HG03103 (cell line): ENCODE results near the gene SLC22A12.

Experiments
- ATAC-seq: cut with Tn5 transposase; IDR thresholded peaks from one replicate; pipeline ENCODE4 v1.9.1; 2021; ENCODE audit warnings: low read depth; ENCODE audit not compliant: unreplicated experiment

The SLC22A12 gene

DNA sequence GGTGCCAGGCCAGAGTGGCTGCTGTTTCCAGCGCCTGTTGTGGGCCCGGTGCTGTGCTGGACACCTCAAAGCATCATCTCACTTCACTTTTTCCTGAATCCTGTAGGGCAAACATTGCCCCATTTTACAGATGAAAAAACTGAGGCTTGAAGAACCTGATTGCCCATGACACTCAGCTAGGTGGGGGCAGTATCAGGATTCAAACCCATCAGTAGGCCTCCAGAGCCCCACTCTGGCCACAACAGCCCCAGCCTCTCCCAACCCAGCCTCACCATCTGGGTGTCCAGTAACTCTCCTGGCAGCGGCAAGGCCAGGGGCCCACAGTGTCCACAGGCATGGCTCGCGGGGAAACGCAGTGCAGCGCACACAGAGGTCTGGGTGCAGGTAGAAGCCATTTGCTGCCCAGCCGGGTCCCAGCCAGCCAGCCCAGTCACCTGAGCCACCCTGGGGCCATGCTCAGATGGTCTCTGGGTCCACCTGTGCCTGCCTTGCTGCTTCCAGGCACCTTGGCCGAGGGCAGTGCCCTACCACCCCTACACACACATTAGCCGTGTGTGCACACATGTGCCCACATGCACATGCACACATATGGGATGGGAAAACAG lies 11.5 kb downstream of the SLC22A12 start:
- no peak for ATAC-seq

DNA sequence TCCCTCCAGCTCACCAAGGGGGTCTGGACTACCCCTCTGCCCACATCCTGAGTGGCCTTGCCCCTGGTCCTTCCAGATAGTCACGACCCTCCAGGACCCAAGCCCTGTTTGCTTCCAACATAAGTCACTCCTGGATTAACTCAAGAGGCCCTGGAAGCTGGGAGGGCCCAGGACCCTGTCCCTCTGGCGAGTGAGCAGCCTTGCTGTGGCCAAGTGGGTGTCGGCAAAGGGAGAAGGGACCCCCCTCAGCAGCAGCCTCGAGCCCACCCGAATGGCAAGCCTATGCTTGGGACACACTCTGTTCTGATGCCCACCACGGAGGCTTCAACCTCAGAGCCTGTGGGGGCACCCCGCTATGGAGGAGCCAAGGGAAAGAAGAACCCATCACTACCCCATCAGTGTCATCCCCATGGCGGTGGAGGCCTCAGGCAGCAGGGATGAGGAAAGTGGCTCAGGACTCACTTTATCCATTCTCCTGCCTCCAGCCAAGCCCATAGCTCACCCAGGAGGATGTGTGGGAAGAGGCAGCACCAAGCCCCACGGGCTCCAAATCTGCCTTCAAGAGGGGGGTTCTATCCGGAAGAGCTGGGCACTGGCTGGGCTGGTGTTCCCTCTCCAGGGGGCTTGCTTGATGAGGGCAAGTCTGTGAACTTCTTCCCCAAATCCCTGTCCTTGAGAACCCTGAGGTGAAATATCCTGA lies 12.5 kb downstream of the SLC22A12 start:
- ATAC-seq, result no peak

DNA sequence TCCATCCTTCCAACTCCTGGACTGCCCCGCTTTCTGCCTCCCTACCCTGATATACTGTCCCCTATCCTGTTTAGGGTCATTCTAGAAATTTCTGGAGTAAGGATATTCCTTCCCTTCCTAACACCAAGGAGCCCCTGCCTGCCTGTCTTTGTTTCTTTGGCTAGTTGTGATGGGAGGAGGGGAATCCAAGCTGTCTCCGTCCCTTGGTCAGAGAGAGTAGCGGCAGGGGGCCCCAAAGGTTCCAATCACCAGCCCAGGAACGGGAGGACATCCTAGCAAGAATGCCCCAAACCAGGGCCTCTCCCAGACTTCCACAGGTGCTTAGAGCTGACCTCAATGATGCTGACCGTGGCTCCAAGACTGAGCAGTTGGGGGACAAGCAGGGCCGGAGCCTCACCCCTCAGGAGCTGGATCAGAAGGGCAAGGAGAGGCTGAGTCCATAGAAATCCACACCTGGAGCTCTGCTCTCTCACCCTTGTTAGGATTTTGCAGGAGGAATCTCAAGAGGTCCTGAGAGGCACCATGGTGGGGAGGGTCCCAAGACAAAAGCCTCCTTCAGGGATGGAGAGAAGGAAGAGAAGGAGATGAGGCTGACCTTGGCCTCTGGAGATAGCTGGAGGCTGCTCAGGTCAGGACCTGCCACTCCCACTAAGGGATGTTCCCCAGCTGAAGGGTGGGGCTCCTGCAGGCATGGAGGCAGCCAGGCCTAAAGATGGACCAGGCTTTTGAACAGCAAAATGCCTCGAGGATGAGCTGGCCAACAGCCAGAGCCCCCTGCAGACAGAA lies 13.6 kb downstream of the SLC22A12 start:
- no peak for ATAC-seq

DNA sequence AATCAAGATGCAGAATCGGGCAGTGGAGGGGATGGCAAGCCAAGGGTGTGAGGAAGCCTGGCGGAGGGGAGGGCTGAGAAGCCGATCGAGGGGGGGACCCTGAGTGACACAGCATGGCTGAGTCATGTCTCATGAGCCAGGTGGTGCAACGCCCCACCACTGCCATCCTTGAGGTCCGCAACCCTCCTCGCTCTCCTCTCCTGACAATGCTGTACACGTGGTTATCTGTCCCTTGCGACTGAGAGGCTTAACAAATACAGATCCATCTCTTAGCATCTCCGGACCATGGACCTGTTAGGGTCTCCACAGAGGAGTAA lies 14.2 kb downstream of the SLC22A12 start:
- no peak for ATAC-seq

DNA sequence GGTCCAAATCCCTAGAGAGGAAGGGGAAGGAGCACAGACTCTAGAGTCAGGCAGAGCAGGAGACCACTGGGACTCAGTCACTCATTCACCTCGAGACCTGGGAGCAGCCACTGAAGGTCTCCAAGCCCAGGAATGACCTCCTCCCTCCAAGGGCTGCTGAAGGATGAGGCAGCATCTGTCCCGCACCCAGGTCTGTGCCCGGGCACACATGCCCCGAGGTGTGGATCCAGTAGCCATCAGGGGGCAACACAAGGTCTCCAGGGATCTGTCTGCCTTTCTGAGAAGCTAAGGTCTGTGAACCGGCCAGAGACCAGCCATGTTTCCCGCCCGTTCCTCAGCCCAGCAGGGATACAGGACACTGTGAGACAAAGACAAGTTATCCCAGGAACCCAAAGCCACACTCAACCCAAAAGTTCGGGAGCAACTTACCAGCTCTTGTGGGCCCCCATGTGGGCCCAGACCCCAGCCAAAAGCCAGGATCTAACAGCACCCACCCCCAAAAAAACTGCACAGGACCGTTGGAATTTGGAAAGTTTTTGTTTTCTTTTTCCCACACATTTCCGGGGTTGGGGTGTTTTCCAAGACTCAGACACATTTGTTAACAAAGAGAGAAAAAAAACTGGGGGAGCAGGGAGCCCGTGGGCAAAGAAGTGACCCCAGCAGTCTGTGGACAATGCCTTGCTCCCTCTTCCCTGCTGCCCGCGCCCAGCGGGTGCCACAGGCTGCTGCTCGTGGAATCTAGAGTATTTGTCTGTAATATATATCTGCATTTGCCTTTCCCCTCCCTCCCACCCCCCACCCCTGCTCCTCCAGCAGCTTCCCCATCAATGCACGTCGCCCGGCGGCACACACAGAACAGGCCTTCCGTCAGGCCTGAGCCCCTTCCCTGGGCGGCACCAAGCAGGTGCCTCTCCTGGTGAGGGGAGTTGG lies 14.9 kb downstream of the SLC22A12 start:
- ATAC-seq, result no peak

DNA sequence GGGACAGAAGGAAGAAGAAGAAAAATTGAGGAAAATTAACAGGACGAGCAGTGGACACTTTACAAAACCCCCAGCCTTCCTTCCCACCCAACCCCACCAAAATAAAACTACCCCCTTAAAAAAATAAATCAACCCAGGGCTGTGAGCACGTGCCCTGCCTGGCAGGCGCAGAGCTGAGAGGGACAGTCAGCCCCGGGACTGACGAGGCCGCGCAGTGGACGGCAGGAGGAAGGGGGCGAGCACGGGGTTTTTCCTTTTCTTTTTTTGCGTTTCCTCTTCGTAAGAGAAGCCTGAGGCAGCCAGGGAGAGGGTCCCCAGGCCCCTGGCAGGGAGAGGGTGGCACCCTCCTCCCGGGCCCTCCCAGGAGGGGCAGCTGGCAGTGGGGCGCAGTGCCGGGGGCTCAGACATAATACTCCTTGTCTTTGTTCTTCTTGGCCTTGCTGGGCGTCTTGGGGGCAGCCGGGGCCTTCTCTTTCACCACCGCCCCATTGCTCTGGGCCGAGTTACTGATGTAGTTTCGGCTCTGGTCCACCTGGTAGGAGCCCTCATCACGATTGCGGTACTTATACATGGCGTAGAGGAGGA lies 15.9 kb downstream of the SLC22A12 start:
- ATAC-seq, result no peak

DNA sequence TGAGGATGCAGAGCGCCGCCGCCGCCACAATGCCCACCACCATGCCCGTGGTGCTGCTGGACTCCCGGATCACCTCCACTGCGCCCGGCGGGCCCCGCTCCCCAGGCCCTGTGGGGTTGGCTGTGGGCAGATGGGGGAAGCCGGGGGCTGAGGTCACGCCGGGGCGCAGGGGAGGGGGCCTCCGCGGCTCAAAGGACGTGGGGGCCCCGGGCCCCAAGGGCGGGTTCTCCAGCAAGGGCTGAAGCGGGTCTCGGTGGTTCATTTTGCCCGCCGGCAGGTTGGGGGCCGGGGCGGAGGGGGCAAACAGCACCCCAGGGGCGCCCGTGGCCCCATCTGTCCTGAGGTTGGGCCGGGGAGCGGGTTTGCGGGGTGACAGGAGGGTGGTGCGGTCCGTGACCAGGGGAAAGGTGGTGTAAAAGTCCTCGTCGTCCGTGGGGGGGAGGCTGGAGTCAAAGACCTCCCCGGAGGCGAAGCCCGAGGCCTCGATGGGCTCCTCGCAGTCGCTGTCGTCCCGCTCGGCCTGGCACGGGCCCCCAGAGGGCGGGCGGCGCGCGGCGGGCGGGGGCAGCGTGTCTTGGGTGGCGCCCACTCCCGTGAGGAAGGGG lies 16.5 kb downstream of the SLC22A12 start:
- no peak for ATAC-seq

DNA sequence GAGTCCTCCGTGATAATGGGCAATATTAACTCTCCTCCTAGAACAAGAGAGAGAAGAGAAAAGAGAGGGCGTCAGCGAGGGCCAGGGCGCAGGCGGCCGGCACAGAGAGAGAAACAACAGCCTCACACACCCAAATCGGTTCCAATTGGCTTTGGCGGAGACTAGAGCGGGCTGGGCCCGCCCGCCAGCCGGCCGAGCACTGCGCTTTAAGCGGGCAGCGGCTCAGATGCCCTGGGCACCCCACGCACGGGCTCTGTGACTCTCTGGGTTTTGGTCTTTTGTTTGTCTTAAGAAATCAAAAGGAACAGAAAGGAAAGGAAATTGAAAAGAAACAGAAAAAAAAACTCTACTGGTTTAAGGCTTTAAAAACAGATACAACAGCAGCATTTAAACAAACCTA lies 17.0 kb downstream of the SLC22A12 start:
- no peak for ATAC-seq

DNA sequence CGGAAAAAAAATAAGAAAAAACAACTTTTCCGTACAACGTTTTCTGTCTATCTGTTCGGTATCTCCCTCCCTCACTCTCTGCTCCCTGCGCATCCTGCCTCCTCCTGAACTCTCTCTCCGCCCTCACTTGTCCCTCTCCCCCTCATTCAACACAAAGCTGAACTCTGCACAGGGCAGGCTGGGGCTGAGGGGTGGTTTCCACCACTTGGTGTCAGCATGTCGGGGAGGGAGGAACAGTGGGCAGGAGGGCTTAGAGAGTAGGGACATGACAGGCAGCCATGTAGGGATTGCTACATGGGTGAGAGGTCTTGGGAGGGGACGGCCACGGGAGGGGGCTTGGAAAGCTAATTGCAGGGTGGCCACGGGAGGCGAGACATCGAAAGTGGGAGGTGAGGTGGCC lies 17.6 kb downstream of the SLC22A12 start:
- no peak for ATAC-seq

DNA sequence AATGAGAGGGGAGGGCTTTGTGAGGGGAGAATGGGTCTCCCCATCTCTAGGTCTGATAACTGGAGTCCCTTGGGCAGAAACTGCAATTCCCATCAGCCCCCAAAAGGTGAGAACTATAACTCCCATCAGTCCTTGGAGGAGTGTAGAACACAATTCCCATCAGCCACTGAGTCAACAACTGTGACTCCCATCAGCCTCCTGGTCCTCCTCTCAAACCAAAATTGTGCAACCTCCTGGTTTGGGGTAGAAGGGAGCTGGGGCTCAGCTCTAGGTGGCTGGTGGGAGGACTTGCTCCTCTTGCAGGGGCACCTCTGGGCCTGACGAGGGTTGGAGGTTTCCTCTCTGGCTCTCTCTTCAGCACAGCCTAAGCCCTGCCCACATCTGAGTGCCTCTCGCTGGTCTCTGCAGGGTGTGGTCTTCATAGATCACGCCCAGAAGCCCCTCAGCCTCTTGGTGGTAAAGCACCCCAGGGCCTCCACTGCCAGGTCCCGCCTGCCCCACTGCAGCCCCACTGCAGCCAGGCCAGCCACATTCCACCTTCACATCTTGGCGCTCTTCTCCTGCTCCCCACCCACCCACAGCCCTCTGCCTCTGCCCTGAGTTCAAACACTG lies 18.5 kb downstream of the SLC22A12 start:
- ATAC-seq, result no peak

DNA sequence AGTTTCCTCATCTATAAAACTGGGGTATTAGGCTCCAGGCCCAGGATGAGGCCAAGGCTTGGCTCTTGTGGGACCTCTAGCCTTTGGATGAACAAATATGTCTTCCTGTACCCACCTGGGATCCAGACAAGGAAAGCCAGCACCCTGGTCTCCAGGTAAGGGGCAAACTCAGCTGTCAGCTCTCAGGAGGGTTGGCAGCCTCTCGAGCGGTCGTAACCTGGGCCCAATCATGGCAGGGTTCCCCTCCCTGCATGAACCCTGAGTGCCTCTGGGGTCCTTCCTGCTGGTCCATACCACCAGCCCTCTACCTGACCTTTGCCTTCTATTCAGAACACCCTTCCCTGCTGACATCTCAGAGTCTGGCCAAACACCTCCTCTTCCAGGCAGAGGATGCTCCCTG lies 19.6 kb downstream of the SLC22A12 start:
- no peak for ATAC-seq

DNA sequence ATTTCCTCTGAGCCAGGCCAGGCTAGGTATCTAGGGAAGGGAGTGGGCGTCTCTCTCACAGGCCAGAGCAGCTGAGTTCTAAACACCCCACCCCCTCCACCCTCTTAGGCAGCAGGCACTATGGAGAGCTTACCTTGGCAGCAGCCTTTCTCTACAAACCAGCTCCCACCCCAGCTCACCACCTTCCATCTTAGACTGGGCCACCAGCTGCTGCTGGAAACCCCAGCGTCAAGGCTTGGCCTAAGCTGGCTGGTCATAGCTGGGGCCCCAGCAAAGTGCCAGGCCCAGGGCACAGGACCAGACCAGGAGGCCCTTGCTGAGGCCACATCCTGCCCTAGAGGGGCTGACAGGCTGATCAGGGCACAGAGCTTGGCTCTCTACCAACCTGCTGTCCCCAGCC lies 20.2 kb downstream of the SLC22A12 start:
- no peak for ATAC-seq

DNA sequence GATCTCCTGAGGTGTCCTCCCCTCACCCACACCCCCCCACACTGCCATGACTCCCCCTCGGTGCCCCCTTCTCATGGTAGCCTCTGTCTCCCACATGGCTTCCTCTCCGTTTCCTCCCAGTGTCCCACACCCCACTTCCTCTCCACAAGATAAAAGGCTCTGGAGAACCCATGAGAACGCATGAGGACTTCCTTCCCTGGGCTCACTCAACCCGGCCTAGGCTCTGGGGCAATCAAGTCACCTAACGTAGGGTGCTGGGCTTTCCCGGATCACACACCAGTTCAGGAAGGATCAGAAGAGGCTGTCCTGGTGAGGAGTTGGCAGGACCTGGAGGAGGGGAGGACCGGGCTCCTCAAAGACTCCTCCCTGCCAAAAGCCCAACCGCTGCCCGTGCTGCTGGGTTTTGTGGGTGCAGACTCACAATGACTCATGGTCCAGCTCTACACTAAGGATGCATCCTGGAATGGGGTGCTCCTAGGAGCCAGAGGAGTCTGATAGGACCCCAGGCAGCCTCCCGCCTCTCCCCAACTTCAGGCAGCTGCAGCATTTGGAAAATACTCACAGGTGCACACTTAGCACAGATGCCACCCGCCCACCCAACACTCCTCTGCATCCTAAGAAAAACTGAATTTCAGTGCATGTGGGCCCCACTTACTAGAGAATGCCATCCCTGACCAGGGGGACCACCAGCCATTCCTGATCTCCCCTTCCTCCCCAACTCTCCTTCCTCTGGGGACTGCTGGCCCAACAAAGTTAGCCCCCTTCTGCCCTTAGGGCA lies 21.0 kb downstream of the SLC22A12 start:
- no peak for ATAC-seq

DNA sequence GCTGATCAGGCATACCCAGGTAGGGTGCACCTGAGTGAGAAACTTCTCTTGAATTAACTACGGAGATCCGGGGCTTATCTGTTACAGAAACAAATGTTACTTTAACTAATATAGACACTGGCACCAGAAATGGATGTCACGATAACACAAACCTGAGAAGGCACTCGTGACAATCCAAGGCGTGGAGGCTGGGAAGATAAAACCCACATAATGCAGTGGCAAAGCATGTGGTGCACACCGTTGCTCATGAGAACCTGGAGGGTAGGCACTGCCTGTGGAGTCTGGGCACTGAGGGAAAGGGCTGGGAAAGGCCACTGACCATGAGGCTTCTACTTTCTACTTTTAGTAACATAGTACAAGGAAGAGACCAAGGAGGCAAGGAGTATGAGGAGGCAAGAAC lies 22.6 kb downstream of the SLC22A12 start:
- ATAC-seq, result no peak

DNA sequence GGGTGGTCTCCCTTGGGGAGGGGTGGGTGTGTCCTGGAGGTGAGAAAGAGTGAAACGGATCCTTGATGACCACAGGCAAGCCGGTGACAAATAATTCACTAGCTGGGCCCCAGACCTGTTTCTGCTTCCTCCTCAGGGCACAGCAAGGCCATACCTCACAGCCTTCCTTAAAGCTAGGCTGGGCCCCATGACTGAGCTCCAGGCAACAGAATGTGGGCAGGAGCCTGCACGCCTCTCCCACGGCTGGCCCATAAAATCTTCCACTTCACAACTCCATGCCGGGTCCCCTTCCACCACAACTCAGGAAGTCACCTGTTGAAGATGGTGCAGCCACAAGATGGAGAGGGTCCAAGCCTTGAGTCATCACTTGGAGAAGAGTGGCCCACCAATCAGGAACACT lies 23.9 kb downstream of the SLC22A12 start:
- ATAC-seq, result no peak

DNA sequence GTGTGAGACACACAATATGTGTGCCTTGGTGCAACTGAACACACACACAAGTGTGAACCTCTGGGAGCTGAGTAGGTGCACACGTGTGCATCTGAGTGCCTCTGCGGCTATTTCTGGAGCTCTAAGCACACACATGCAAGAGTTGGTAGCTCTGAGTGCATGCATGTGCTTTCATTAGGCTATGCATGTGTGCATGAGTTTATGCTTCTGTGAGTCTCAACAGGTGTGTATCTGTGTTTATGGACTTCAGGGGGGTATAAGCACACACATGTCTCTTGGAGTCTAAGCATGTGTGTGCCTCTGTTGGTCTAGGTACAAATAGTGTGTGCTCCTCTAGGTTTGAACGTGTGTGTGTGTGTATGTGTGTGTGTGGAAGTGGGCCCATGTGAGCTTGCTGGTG lies 25.8 kb downstream of the SLC22A12 start:
- ATAC-seq, result no peak

DNA sequence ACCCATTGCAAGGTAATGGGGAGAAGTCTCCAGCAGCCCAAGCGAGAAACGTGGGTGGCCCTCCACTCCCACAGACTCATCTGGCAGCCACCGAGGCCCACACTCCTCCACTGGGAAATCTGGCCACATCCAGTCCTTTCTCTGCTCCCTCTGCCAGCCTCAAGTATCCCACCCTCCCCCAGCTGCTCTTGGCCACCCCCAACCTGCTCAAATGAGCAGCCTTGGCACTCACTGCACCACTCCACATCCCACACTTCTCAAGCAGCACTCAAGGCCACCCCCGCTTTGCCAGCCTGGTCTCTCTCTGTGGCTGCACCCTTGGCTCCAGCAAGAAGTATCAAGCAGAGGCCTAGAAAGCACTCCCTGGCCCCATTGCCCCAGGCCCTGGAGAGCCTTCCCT lies 28.2 kb downstream of the SLC22A12 start:
- no peak for ATAC-seq

DNA sequence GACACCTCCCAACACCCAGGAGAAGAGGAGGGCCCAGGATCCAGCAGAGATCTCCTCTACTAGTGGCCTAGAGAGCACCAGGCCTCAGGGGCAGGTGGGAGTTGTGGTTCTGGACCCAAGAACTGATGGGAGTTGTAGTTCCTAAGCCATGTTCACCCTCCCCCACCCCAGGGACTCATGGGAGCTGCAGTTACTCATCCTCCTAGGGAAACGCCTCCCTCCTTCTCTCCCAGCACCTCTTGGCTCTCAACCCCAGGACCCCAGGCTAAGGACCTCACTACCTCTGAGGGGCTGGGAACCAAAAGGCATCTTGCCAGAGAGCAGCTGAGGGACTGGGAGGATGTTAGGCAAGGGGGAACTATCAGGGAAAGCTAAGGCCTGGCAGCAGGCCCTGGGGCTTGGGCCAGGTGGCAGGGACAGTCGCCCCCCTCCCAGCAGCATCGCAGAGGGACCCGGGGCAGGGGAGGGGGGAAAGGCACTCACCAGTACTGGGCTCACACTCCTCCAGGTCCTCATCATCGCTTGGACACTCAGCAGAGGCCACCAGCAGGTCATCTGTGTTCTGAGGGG lies 28.9 kb downstream of the SLC22A12 start:
- ATAC-seq, result no peak
